Endothelial cell of umbilical vein (primary cell): Measurements from ENCODE around the gene DNAAF3. TPM values are rescaled to one million over a fixed set of nuclear protein-coding genes. Genes with fewer than 3 reads are reported as not detected.

ENCODE experiments used
- BruUV-seq: library from RNA; stranded (reverse); fragments of 400-500 nt; replicated peaks from 2 replicates; lab custom pipeline; 2021; lab: Mats Ljungman, UMichigan
- CTCF ChIA-PET: fragments of 300-600, 350-600 bp; sonication (Branson Sonifier 250); formaldehyde crosslinking; loops from one replicate; lab custom pipeline; 2021; ENCODE audit warnings: antibody characterized with exemption, inconsistent platforms; lab: Charles Lee
- POLR2A ChIA-PET: fragments of 300-600, 350-600 bp; sonication (Branson Sonifier 250); formaldehyde crosslinking; loops from one replicate; lab custom pipeline; 2021; ENCODE audit warnings: antibody characterized with exemption, inconsistent platforms; lab: Charles Lee
- DNase-seq: peaks from one replicate; pipeline ENCODE4 v3.0.0-alpha.2; 2011; ENCODE audit warnings: low read depth, low spot score
- FAIRE-seq: peaks from 2 replicates; lab custom pipeline; 2011; peaks lifted over from hg19 to GRCh38; lab: Jason Lieb, UNC
- H2AFZ ChIP-seq: 2 replicates; pipeline ENCODE4 v1.6.0; 2012; ENCODE audit warnings: low read depth, low read length, control low read depth, inconsistent platforms
- H3K27ac ChIP-seq: 2 replicates; pipeline ENCODE4 v1.5.1; 2011; ENCODE audit warnings: low read depth, mild to moderate bottlenecking, control low read depth, low read length, moderate library complexity; ENCODE audit not compliant: insufficient read depth
- H3K27me3 ChIP-seq, 2 experiments: 2 replicates each; pipeline versions ENCODE4 v1.6.0 to v1.6.1; 2011; ENCODE audit warnings: low read length in 2 of 2, mixed read lengths in 1 of 2; ENCODE audit not compliant: control insufficient read depth in 2 of 2, insufficient read depth in 2 of 2
- H3K36me3 ChIP-seq, 2 experiments: 2 replicates in 1 of 2; 3 replicates in 1 of 2; pipeline ENCODE4 v1.5.1; 2011; ENCODE audit warnings: low read length in 2 of 2, mild to moderate bottlenecking in 1 of 2, moderate library complexity in 1 of 2; ENCODE audit not compliant: control insufficient read depth in 2 of 2, insufficient read depth in 2 of 2; ENCODE audit errors: extremely low read depth in 1 of 2
- H3K4me1 ChIP-seq: 3 replicates; pipeline ENCODE4 v1.5.1; 2011; ENCODE audit warnings: mild to moderate bottlenecking, low read length; ENCODE audit not compliant: control insufficient read depth, insufficient read depth; ENCODE audit errors: extremely low read depth
- H3K4me2 ChIP-seq: 2 replicates; pipeline ENCODE4 v1.6.1; 2011; ENCODE audit warnings: low read length, control low read depth, mixed read lengths; ENCODE audit not compliant: insufficient read depth
- H3K4me3 ChIP-seq, 3 experiments: fragments of 200-600 bp in 1 of 3; sonication (generic), shearing (Covaris generic) in 1 of 3; replicated peaks in 1 of 3; 2 replicates each; pipeline ENCODE4 v1.5.1; 2011 to 2016; ENCODE audit warnings: control low read depth in 3 of 3, low read length in 3 of 3, mild to moderate bottlenecking in 2 of 3, inconsistent platforms in 1 of 3, low read depth in 1 of 3, moderate library complexity in 1 of 3; ENCODE audit not compliant: insufficient read depth in 1 of 3
- H3K79me2 ChIP-seq: 2 replicates; pipeline ENCODE4 v1.6.0; 2012; ENCODE audit warnings: low read length, inconsistent platforms; ENCODE audit not compliant: control insufficient read depth, insufficient read depth
- H3K9ac ChIP-seq: replicated peaks from 2 replicates; pipeline ENCODE3; 2011; ENCODE audit warnings: low read length, control low read depth; ENCODE audit not compliant: insufficient read depth; ENCODE audit errors: extremely low read depth
- H3K9me1 ChIP-seq: replicated peaks from 3 replicates; pipeline ENCODE4 v1.6.0; 2011; ENCODE audit warnings: mild to moderate bottlenecking, low read length; ENCODE audit not compliant: control insufficient read depth, insufficient read depth; ENCODE audit errors: extremely low read depth
- H3K9me3 ChIP-seq: replicated peaks from 2 replicates; pipeline ENCODE4 v1.5.1; 2012; ENCODE audit warnings: low read length, inconsistent platforms; ENCODE audit not compliant: control insufficient read depth, insufficient read depth
- H4K20me1 ChIP-seq: replicated peaks from 2 replicates; pipeline ENCODE3; 2011; ENCODE audit warnings: mild to moderate bottlenecking, low read length; ENCODE audit not compliant: control insufficient read depth, insufficient read depth; ENCODE audit errors: extremely low read depth
- EZH2 ChIP-seq: IDR thresholded peaks from 2 replicates; pipeline ENCODE4 v1.6.1; 2012; ENCODE audit warnings: borderline replicate concordance, low read depth, mild to moderate bottlenecking, moderate library complexity, low read length, inconsistent platforms; ENCODE audit not compliant: severe bottlenecking
- FOS ChIP-seq: IDR thresholded peaks from 2 replicates; pipeline ENCODE4 v1.6.1; 2011; ENCODE audit warnings: mild to moderate bottlenecking, low read length, moderate library complexity, borderline replicate concordance; ENCODE audit not compliant: insufficient read depth
- GATA2 ChIP-seq: IDR thresholded peaks from 2 replicates; pipeline ENCODE4 v1.7.0; 2011; ENCODE audit warnings: low read depth, mild to moderate bottlenecking, moderate library complexity, mixed read lengths, low read length; ENCODE audit not compliant: insufficient read length, insufficient read depth
- JUN ChIP-seq: IDR thresholded peaks from 2 replicates; pipeline ENCODE4 v1.6.1; 2011; ENCODE audit warnings: borderline replicate concordance, low read depth; ENCODE audit not compliant: insufficient read length, insufficient read depth
- MYC ChIP-seq: IDR thresholded peaks from one replicate; pipeline ENCODE4 v1.6.1; 2011; ENCODE audit warnings: mild to moderate bottlenecking, low read depth, low read length
- POLR2A ChIP-seq: IDR thresholded peaks from 2 replicates; pipeline ENCODE4 v1.6.1; 2012; ENCODE audit warnings: low read depth, mild to moderate bottlenecking, control low read depth, low read length
- POLR2AphosphoS5 ChIP-seq: IDR thresholded peaks from 2 replicates; pipeline ENCODE4 v1.6.1; 2012; ENCODE audit warnings: low read depth, mild to moderate bottlenecking, control low read depth, low read length, moderate library complexity; ENCODE audit not compliant: insufficient read depth
- dilution Hi-C: fragments of 300-500 bp; cut with MboI; formaldehyde crosslinking; loops from one replicate; pipeline ENCODE4 v1.15.0; 2019; ENCODE audit warnings: low sequenced_read_pairs; ENCODE audit not compliant: extremely low pct_ligation_motif_present
- intact Hi-C: fragments of 100-400 bp; cut with micrococcal nuclease; formaldehyde crosslinking; loops from one replicate; pipeline ENCODE4 v1.10.0; 2022
- polyA plus RNA-seq, 4 experiments: library from polyadenylated mRNA; depleted of rRNA in 3 of 4; stranded (reverse) in 3 of 4; unstranded in 1 of 4; fragments of >200 nt; gene quantifications; 2 replicates each; pipeline versions ENCODE4 v1.2.1 to v1.2.3, GENCODE V29; 2011 to 2012; ENCODE audit warnings: missing spikeins in 1 of 4
- total RNA-seq: library from RNA; stranded (reverse); gene quantifications from 2 replicates; pipeline ENCODE4 v1.2.3, GENCODE V29; 2021
- TF ChIP-seq, protein P1 (sequence below), 2 donors: IDR thresholded peaks; 1 replicate in 1 of 2; 2 replicates in 1 of 2; pipeline ENCODE4 v1.5.1; 2011; ENCODE audit warnings: low read length in 2 of 2, mild to moderate bottlenecking in 2 of 2, moderate library complexity in 2 of 2, control low read depth in 1 of 2, inconsistent platforms in 1 of 2, low read depth in 1 of 2; ENCODE audit not compliant: insufficient read depth in 1 of 2; ENCODE audit errors: extremely low read depth in 1 of 2
- TF ChIP-seq, protein P2 (sequence below): IDR thresholded peaks from 2 replicates; pipeline ENCODE4 v1.6.1; 2011; ENCODE audit not compliant: insufficient read depth, insufficient read length

The DNAAF3 gene
- total and polyA plus RNA-seq, 2 donors (not counting 3 experiments of a cell fraction or from before 2014, with no cell fraction given), result 0.62 to 0.75 TPM

DNA sequence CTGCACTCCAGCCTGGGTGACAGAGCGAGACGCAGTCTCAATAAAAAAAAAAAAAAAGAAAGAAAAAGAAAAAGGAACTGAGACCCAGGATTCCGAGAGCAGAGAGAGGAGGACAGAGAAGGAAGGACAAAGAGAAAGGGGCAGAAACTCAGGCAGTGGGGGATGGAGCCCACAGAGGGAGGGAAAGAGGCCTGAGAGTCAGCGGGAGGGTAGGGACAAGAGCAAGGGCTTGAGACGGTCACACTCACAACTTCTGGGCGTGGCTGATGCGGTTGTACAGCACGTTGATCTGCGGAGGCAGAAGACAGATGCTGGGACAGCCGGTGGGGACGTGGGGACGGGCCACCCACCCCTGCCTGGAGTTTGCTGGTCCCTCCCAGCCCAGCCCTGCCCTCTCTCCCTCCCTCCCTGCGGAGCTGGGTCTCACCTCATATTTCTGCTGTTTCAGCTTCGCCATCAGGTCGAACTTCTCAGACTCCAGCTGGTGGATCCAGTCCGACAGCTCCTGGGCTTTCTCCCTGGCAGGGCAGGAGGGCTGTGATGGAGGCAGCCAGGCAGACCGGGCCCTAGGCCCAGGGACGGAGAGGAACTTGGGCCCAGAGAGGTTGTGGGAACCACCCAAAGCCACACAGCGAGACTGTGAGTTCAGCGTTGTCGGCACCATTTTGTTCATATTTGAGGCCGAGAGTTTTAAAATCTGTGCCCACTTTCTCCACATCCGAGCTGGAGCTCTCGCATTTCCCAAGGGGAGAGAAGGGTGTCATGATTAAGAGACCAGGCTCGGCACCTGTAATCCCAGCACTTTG lies 32.6 kb downstream of the DNAAF3 start:
- no peak overlapping the region for H3K4me2 ChIP-seq
- H3K27ac ChIP-seq, result no peak overlapping the region
- no peak overlapping the region for H3K9ac ChIP-seq
- H3K9me1 ChIP-seq, result no peaks in the 10 kb centered on the region
- H3K27me3 ChIP-seq, result peaks cover 0 to 4% of the 10 kb centered on the region in 2 experiments
- intact Hi-C loops, result loop anchor here (10.0 kb wide), 1 partner anchor 459 kb away; no protein-coding TSS in a partner anchor
- POLR2A ChIA-PET, result no interaction called here
- no peaks in the 10 kb centered on the region for H3K79me2 ChIP-seq
- no peaks in the 10 kb centered on the region for H3K4me1 ChIP-seq
- no peak for FAIRE-seq
- dilution Hi-C loops, result no loop called here
- no peaks in the 10 kb centered on the region for H4K20me1 ChIP-seq
- no peak for DNase-seq
- H3K36me3 ChIP-seq, result no peaks in the 10 kb centered on the region
- H2AFZ ChIP-seq, result no peak overlapping the region
- CTCF ChIA-PET, result interaction anchor here (0.6 to 2.9 kb wide), 12 partner anchors 7 to 652 kb away, joined by 3 to 51 read pairs (median 5); partner anchors contain the start of genes PPP1R12C and RDH13
- no TSS peak for BruUV-seq
- no peaks in the 10 kb centered on the region for H3K9me3 ChIP-seq
- TF ChIP-seq JUN (no peak), POLR2A (no peak), MYC (no peak), FOS (no peak), POLR2AphosphoS5 (no peak), EZH2 (no peak), GATA2 (no peak)
- TF ChIP-seq, protein P1, sequence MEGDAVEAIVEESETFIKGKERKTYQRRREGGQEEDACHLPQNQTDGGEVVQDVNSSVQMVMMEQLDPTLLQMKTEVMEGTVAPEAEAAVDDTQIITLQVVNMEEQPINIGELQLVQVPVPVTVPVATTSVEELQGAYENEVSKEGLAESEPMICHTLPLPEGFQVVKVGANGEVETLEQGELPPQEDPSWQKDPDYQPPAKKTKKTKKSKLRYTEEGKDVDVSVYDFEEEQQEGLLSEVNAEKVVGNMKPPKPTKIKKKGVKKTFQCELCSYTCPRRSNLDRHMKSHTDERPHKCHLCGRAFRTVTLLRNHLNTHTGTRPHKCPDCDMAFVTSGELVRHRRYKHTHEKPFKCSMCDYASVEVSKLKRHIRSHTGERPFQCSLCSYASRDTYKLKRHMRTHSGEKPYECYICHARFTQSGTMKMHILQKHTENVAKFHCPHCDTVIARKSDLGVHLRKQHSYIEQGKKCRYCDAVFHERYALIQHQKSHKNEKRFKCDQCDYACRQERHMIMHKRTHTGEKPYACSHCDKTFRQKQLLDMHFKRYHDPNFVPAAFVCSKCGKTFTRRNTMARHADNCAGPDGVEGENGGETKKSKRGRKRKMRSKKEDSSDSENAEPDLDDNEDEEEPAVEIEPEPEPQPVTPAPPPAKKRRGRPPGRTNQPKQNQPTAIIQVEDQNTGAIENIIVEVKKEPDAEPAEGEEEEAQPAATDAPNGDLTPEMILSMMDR (IDR thresholded peaks at IDR 0.05; ENCODE audit: extremely low read depth in 1 of 2, insufficient read depth in 1 of 2, low read depth in 1 of 2, low read length in 2 of 2), result no peak
- TF ChIP-seq, protein P2, sequence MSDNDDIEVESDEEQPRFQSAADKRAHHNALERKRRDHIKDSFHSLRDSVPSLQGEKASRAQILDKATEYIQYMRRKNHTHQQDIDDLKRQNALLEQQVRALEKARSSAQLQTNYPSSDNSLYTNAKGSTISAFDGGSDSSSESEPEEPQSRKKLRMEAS, result no peak
- no peak overlapping the region for H3K4me3 ChIP-seq
